GM19467 (cell line): Measurements from ENCODE around the gene RGS9.
"Not testable (repeated sequence)": the region's sequence is repeated elsewhere in the genome, so short reads cannot be mapped to it uniquely, and the experiment has no call there.

ENCODE experiments used
- ATAC-seq: cut with Tn5 transposase; IDR thresholded peaks from one replicate; pipeline ENCODE4 v1.9.1; 2021; ENCODE audit warnings: mild to moderate bottlenecking, moderate library complexity; ENCODE audit not compliant: unreplicated experiment

RGS9 gene

DNA sequence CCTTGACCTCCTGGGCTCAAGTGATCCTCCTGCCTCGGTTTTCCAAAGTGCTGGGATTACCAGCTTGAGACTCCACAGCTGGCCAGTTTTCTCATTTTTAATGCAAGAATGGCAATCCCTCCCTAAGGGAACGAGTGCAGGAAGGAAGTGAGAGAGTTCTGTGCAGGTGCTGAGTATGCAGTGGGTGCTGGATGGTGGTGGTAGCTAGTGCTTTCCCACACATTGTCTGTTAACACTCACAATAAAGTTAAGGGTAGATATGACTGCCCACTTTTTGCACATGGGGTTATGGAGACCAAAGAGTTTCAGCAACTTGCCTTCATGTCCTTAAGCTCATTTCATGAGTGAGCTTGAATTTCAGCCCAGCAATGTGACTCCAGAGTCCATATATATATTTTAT is 18.5 kb downstream of the RGS9 start:
- peak; percentile 37 for ATAC-seq

DNA sequence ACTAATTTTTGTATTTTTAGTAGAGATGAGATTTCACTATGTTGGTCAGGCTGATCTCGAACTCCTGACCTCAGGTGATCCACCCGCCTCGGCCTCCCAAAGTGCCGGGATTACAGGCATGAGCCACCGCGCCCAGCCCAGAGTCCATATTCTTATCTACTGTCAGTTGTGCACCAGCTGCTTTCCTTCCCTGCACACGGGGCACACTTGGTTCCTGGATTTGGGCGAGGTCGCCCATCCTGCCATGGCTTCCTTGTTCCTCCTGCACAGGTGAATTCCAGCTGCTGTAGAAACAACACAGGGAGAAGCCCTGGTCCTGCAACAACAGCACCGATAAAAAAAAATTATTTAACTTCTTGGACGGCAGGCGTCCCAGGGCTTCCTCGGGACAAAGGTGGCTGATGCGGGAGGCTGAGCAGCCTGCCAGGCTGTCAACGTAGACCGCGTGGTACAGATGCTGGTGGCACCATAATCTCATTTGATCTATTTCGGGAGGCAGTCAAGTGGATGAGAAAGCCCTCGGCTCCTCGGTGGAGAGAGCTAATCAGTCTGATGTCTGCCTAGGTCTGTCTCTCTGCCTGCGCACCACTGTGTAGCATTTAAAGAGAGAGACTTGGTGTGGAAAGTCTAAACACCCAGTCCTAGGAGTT is 19.1 kb downstream of the RGS9 start:
- no peak for ATAC-seq

- ATAC-seq: no peak
Observed at GRCh38 chr17:65156835-65157565, 19.8 kb downstream of the RGS9 start.

DNA sequence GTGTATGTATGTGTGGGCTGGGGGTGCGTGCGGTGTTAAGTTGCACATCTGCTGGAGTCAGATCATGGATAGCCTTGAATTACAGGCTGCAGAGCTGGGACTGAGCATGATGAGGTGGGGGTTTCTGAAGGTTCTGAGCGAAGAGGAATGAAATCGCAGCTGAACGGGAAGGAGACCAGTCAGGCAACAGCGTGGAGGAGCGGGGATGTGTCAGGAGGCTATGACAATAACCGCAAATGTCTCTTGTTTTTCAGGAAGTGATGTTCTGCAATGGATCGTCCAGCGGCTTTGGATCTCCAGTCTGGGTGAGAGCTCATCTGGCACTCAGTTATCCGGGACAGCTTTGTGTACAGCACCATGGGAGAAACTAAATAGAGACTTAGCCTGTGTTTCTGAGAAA is 20.9 kb downstream of the RGS9 start:
- no peak for ATAC-seq

DNA sequence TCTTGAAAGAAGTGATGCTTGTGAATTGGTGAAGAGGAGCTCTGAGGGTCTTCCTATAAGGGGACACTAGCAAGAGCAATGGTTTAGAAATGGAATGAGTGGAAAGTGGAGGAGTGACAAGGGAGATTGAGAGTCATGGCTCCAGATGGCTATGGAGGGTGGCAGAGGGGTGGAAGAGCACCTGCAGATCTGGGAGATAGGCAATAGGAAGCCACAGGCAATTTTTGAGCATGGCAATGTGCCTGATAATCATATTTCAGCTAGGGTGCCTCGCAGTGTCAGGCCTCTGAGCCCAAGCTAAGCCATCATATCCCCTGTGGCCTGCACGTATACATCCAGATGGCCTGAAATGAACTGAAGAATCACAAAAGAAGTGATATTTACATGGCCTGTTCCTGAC is 21.5 kb downstream of the RGS9 start:
- no peak for ATAC-seq

DNA sequence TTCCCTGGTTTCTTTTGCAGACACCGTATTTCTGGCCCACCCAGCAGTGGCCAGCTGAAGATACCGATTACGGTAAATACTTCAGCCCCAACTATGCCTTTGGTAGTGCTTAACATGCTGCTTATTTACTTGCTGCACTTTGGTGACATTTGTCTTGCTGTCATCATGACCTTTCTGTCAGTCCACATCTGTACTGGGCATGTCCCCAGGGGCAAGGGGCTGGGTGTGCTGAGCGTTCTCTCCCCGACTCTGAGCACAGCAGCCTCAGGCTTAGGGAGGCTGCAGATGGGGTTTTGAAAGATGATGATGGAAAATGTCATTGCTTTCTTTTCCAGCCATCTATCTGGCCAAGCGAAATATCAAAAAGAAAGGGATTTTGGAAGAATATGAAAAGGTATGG is 23.3 kb downstream of the RGS9 start:
- ATAC-seq: no peak

DNA sequence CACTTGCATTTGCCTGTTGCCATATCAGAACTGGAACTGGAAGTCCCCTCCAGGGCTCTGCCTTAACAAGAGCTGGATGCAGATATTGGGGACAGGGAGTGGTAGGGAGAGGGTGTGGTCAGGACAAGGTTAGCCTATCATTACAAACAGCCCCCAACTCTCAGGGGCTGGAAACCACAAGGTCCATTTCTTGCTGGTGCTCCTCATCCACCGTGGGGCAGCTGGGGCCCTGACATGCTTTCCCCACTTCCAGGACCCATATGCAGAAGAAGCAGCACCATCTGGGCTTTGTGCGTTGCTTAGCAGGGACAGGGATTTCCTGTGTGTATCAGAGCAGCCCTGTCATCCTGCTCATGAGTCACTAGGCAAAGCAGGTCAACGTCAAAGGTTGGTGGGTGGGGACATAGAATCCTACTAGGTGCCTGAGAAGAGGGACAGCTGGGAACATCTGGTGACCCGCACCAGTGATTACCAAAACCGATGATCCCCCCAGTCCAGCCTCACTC is 26.9 kb downstream of the RGS9 start:
- peak; percentile 92 for ATAC-seq

GRCh38 chr17:65166787-65167186 is 29.6 kb downstream of the RGS9 start:
- no peak for ATAC-seq

GRCh38 chr17:65167566-65167965 is 30.4 kb downstream of the RGS9 start:
- no peak for ATAC-seq

DNA sequence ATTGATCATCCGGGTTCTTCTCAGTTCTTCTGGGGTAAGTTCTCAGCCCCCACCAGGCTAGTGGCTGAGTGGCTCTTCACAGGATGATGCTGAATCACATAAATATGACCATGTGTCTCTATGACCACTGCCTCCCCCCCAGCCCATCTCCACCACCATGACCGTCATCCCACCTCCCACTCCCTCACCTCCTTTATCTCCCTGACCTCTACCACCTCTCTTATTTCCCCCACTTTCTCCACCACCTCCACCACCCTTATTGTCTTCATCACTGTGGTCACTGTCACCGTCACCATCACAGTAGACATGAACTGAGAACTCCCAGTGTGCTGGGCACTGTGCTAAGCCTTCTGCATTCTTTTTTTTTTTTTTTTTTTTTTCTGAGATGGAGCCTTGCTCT is 32.5 kb downstream of the RGS9 start:
- ATAC-seq: no peak

- no peak for ATAC-seq
Observed at GRCh38 chr17:65170839-65171238, 33.7 kb downstream of the RGS9 start.

DNA sequence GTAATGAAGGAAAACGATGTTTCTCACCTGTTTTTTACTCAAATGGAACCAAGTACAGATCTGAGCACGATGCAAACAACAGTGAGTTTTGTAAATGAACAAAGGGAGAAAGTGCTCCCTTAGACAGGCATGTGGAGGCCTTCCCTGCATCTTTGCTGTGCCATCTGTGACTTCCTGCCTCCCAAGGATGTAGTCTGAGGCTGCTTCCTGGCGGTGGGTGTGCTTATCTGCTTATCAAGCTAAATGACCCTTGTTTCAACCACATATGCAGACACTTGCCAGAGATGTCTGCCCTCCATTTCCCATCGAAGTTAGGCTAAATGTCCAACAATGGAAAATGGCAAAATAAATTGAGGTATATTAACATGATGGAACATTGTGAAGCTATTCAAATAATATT is 34.6 kb downstream of the RGS9 start:
- no peak for ATAC-seq

DNA sequence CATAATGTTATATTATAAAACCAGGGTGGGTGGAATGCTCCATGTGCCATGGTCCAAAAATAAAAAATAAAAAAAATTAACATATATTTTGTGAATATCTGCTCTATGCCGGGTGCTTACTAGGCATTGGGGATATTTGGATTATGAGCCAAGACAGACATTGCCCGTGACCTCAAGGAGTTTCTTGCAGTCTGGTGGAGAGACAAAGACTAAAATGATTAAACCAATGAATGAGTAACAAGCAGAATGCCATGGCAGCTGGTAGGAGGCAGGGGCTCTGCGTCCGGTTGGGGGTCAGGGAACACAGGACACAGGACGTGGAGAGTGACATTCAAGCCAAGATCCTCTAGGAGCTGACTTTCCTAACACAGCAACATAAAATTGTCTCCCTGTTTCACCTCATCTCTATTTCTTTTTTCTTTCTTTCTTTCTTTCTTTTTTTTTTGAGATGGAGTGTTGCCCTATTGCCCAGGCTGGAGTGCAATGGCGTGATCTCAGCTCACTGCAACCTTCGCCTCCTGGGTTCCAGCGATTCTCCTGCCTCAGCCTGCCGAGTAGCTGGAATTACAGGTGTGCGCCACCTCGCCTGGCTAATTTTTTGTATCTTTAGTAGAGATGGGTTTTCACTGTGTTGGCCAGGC is 35.4 kb downstream of the RGS9 start:
- no peak for ATAC-seq

DNA sequence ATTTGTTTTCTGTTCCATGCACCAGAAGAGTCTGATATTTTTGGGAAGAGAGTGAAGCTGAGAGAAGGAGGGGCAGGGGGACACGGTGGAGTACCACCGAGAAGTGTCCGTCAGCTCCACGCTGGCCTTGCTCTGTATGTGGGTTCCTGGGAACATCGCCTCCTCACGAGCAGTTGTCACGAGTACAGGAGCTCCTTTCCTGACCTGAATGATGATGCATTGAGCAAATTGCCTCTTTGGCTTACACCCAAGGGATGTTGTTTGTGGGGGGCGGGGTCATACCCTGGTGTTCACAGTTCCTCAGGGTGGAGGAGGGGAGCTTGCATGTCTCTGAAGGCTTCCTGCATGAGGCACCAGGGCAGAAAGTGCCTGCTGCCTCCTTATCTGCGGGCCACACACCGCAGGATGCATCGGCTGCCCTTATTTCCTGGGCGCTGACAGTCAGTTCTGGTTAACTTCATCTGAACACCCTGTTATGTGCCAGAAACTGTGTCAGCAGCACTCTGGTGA is 36.2 kb downstream of the RGS9 start:
- ATAC-seq: no peak

DNA sequence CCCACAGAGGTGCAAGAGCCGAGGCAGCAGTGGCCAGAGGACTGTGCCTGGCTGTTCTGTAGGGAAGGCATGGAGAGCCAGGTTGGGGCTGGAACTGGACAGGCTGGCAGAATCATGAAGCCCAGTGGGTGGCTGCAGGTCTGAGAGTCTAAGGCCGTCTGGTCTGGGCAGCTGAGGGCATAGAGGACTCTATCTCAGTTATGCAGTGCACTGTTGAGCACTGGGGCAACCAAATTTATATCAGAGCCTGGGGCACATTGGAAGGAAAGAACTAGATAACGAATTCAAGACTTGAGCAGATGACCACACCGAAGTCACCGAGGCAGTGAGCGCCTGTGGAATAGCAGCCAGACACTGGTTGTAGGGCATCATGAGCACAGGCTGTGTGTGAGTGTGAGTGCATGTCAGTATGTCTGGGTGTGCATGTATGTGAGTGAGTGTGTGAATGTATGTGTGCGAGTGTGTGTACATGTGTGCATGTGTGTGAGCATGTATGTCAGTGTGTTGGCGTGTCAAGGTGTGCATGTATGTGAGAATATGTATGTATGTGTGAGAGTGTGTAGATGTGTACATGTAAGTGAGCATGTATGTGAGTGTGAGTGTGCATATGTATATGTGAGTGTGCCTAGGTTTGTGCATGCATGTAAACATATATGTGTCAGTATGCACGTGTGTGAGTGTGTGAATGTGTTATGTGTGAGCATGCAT is 37.0 kb downstream of the RGS9 start:
- no peak for ATAC-seq

GRCh38 chr17:65174974-65175373 is 37.8 kb downstream of the RGS9 start:
- no peak for ATAC-seq

DNA sequence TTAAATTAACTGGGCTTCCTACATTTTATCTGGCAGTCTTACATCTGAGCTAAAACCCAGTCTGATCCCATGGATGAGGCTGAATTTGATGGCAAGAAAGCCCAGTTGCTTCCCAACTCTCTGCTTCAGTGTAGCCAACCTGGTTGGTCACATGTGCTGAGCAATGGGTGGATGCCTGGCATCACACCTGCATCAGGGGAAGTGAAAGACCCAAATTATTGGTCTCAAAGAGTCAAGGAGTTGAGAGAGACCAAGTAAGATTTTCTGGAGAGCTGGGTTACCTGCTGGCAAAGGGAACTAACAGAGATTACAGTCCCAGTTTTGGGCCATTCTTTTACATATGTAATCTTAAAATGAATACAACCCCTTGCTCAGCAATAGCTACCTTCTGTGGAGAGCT is 38.8 kb downstream of the RGS9 start:
- no peak for ATAC-seq

- no peak for ATAC-seq
Observed at GRCh38 chr17:65176646-65177409, 39.7 kb downstream of the RGS9 start.

GRCh38 chr17:65177901-65178300 is 40.7 kb downstream of the RGS9 start:
- ATAC-seq: no peak

DNA sequence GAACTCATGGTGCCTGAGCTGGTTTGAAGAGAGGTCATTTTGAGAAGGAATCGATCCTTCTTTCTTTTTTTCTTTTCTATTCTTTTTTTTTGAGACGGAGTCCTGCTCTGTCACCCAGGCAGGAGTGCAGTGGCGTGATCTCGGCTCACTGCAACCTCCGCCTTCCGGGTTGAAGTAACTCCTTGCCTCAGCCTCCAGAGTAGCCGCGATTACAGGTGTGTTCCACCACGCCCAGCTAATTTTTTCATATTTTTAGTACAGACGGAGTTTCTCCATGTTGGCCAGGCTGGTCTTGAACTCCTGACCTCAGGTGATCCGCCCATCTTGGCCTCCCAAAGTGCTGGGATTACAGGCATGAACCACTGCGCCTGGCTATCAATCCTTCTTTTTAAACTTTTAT is 43.1 kb downstream of the RGS9 start:
- ATAC-seq: not testable (repeated sequence)
